ENCODE data around the gene KRT85.

Gene KRT85

GRCh38 chr12:52341066-52341580 is 26.2 kb downstream of the KRT85 start:
- no peak overlapping the region for H4K8ac ChIP-seq (ENCODE audit: low read depth, low read length)
- no peak overlapping the region for H3K23ac ChIP-seq (ENCODE audit: low read length)
- H3K18ac ChIP-seq (ENCODE audit: low read length): no peak overlapping the region
- no peaks in the 10 kb centered on the region for H3K79me2 ChIP-seq (ENCODE audit: control insufficient read depth, insufficient read depth, low read length, poor library complexity)
- no peak overlapping the region for H3K27ac ChIP-seq (ENCODE audit: low read depth, low read length)
- H3K4me3 ChIP-seq (ENCODE audit: low read depth, low read length): no peak overlapping the region
- no peak overlapping the region for H4K91ac ChIP-seq (ENCODE audit: low read depth, low read length)
- DNase-seq: no peak
- H2BK12ac ChIP-seq (ENCODE audit: low read length): no peak overlapping the region
- no peak overlapping the region for H3K4ac ChIP-seq (ENCODE audit: low read depth, low read length)
- H2AK5ac ChIP-seq (ENCODE audit: low read length): no peak overlapping the region
- no peak overlapping the region for H3K14ac ChIP-seq (ENCODE audit: low read length)
- no peaks in the 10 kb centered on the region for H3K27me3 ChIP-seq (ENCODE audit: insufficient read depth, low read length)
- no CpG with 5 or more reads among the region's 14 CpGs for WGBS (ENCODE audit: extremely low coverage, insufficient coverage, insufficient read length)
- H2BK5ac ChIP-seq (ENCODE audit: low read depth, low read length, poor library complexity): no peak overlapping the region
- H2AFZ ChIP-seq (ENCODE audit: insufficient read depth, low read length, poor library complexity): no peak overlapping the region
- no peak overlapping the region for H3K4me2 ChIP-seq (ENCODE audit: low read length)
- no peak overlapping the region for H4K12ac ChIP-seq (ENCODE audit: low read depth, low read length)
- H2BK120ac ChIP-seq (ENCODE audit: insufficient read depth, low read length, poor library complexity): no peak overlapping the region
- H3K9me3 ChIP-seq (ENCODE audit: insufficient read depth, low read depth, low read length): no peaks in the 10 kb centered on the region
- H3K36me3 ChIP-seq (ENCODE audit: control insufficient read depth in 1 of 2, insufficient read depth in 2 of 2, low read length in 2 of 2): no peaks in the 10 kb centered on the region
- peaks cover 5 to 7% of the 10 kb centered on the region in 2 experiments for H3K4me1 ChIP-seq (ENCODE audit: control insufficient read depth in 1 of 2, insufficient read depth in 2 of 2, low read length in 2 of 2)
- H3K9ac ChIP-seq (ENCODE audit: low read length): no peak overlapping the region
- H3K79me1 ChIP-seq (ENCODE audit: low read length): no peaks in the 10 kb centered on the region

GRCh38 chr12:52338241-52338960 is 28.9 kb downstream of the KRT85 start:
- no CpG with 5 or more reads among the region's 10 CpGs for WGBS (ENCODE audit: extremely low coverage, insufficient coverage, insufficient read length)
- no peak overlapping the region for H3K23ac ChIP-seq (ENCODE audit: low read length)
- H3K14ac ChIP-seq (ENCODE audit: low read length): no peak overlapping the region
- no peaks in the 10 kb centered on the region for H3K79me1 ChIP-seq (ENCODE audit: low read length)
- no peak overlapping the region for H3K18ac ChIP-seq (ENCODE audit: low read length)
- peaks cover 3% of the 10 kb centered on the region in 2 experiments for H3K4me1 ChIP-seq (ENCODE audit: control insufficient read depth in 1 of 2, insufficient read depth in 2 of 2, low read length in 2 of 2)
- no peak overlapping the region for H4K12ac ChIP-seq (ENCODE audit: low read depth, low read length)
- H4K8ac ChIP-seq (ENCODE audit: low read depth, low read length): no peak overlapping the region
- H3K4ac ChIP-seq (ENCODE audit: low read depth, low read length): no peak overlapping the region
- H3K4me3 ChIP-seq (ENCODE audit: low read depth, low read length): no peak overlapping the region
- no peak overlapping the region for H2AFZ ChIP-seq (ENCODE audit: insufficient read depth, low read length, poor library complexity)
- H3K27me3 ChIP-seq (ENCODE audit: insufficient read depth, low read length): no peaks in the 10 kb centered on the region
- H2BK12ac ChIP-seq (ENCODE audit: low read length): no peak overlapping the region
- no peak for DNase-seq
- no peak overlapping the region for H3K4me2 ChIP-seq (ENCODE audit: low read length)
- H2AK5ac ChIP-seq (ENCODE audit: low read length): no peak overlapping the region
- H3K9ac ChIP-seq (ENCODE audit: low read length): no peak overlapping the region
- no peak overlapping the region for H3K27ac ChIP-seq (ENCODE audit: low read depth, low read length)
- H2BK5ac ChIP-seq (ENCODE audit: low read depth, low read length, poor library complexity): no peak overlapping the region
- peaks cover 3% of the 10 kb centered on the region for H3K9me3 ChIP-seq (ENCODE audit: insufficient read depth, low read depth, low read length)
- H3K79me2 ChIP-seq (ENCODE audit: control insufficient read depth, insufficient read depth, low read length, poor library complexity): no peaks in the 10 kb centered on the region
- H2BK120ac ChIP-seq (ENCODE audit: insufficient read depth, low read length, poor library complexity): no peak overlapping the region
- no peak overlapping the region for H4K91ac ChIP-seq (ENCODE audit: low read depth, low read length)
- H3K36me3 ChIP-seq (ENCODE audit: control insufficient read depth in 1 of 2, insufficient read depth in 2 of 2, low read length in 2 of 2): no peaks in the 10 kb centered on the region

- no peaks in the 10 kb centered on the region for H3K36me3 ChIP-seq (ENCODE audit: control insufficient read depth in 1 of 2, insufficient read depth in 2 of 2, low read length in 2 of 2)
- no peak overlapping the region for H3K23ac ChIP-seq (ENCODE audit: low read length)
- no peak overlapping the region for H2BK5ac ChIP-seq (ENCODE audit: low read depth, low read length, poor library complexity)
- H3K18ac ChIP-seq (ENCODE audit: low read length): no peak overlapping the region
- peaks cover 3% of the 10 kb centered on the region for H3K9me3 ChIP-seq (ENCODE audit: insufficient read depth, low read depth, low read length)
- no peak overlapping the region for H2BK12ac ChIP-seq (ENCODE audit: low read length)
- H3K9ac ChIP-seq (ENCODE audit: low read length): no peak overlapping the region
- H3K4me1 ChIP-seq (ENCODE audit: control insufficient read depth in 1 of 2, insufficient read depth in 2 of 2, low read length in 2 of 2): peaks cover 3 to 4% of the 10 kb centered on the region in 2 experiments
- no peak overlapping the region for H2AK5ac ChIP-seq (ENCODE audit: low read length)
- no peak overlapping the region for H3K4me3 ChIP-seq (ENCODE audit: low read depth, low read length)
- H2AFZ ChIP-seq (ENCODE audit: insufficient read depth, low read length, poor library complexity): no peak overlapping the region
- no peaks in the 10 kb centered on the region for H3K79me1 ChIP-seq (ENCODE audit: low read length)
- no peak overlapping the region for H4K8ac ChIP-seq (ENCODE audit: low read depth, low read length)
- no peaks in the 10 kb centered on the region for H3K27me3 ChIP-seq (ENCODE audit: insufficient read depth, low read length)
- H4K91ac ChIP-seq (ENCODE audit: low read depth, low read length): no peak overlapping the region
- no peak overlapping the region for H3K4ac ChIP-seq (ENCODE audit: low read depth, low read length)
- no peak overlapping the region for H3K4me2 ChIP-seq (ENCODE audit: low read length)
- H3K14ac ChIP-seq (ENCODE audit: low read length): no peak overlapping the region
- H2BK120ac ChIP-seq (ENCODE audit: insufficient read depth, low read length, poor library complexity): no peak overlapping the region
- H3K27ac ChIP-seq (ENCODE audit: low read depth, low read length): no peak overlapping the region
- H4K12ac ChIP-seq (ENCODE audit: low read depth, low read length): no peak overlapping the region
- no peak for DNase-seq
- H3K79me2 ChIP-seq (ENCODE audit: control insufficient read depth, insufficient read depth, low read length, poor library complexity): no peaks in the 10 kb centered on the region
- WGBS (ENCODE audit: extremely low coverage, insufficient coverage, insufficient read length): no CpG with 5 or more reads among the region's 1 CpG
Measured at GRCh38 chr12:52337054-52337453, 30.2 kb downstream of the KRT85 start.

GRCh38 chr12:52336641-52337040 is 30.6 kb downstream of the KRT85 start:
- H3K23ac ChIP-seq (ENCODE audit: low read length): no peak overlapping the region
- no peak overlapping the region for H4K12ac ChIP-seq (ENCODE audit: low read depth, low read length)
- no peak overlapping the region for H3K4me2 ChIP-seq (ENCODE audit: low read length)
- no peak overlapping the region for H3K9ac ChIP-seq (ENCODE audit: low read length)
- no peak overlapping the region for H2BK120ac ChIP-seq (ENCODE audit: insufficient read depth, low read length, poor library complexity)
- peaks cover 3% of the 10 kb centered on the region for H3K9me3 ChIP-seq (ENCODE audit: insufficient read depth, low read depth, low read length)
- H4K91ac ChIP-seq (ENCODE audit: low read depth, low read length): no peak overlapping the region
- peaks cover 3 to 4% of the 10 kb centered on the region in 2 experiments for H3K4me1 ChIP-seq (ENCODE audit: control insufficient read depth in 1 of 2, insufficient read depth in 2 of 2, low read length in 2 of 2)
- no peaks in the 10 kb centered on the region for H3K79me1 ChIP-seq (ENCODE audit: low read length)
- WGBS (ENCODE audit: extremely low coverage, insufficient coverage, insufficient read length): no CpG with 5 or more reads among the region's 2 CpGs
- no peak overlapping the region for H3K18ac ChIP-seq (ENCODE audit: low read length)
- H2BK5ac ChIP-seq (ENCODE audit: low read depth, low read length, poor library complexity): no peak overlapping the region
- no peak overlapping the region for H3K27ac ChIP-seq (ENCODE audit: low read depth, low read length)
- H3K79me2 ChIP-seq (ENCODE audit: control insufficient read depth, insufficient read depth, low read length, poor library complexity): no peaks in the 10 kb centered on the region
- no peaks in the 10 kb centered on the region for H3K36me3 ChIP-seq (ENCODE audit: control insufficient read depth in 1 of 2, insufficient read depth in 2 of 2, low read length in 2 of 2)
- no peak overlapping the region for H2AK5ac ChIP-seq (ENCODE audit: low read length)
- H3K4ac ChIP-seq (ENCODE audit: low read depth, low read length): no peak overlapping the region
- no peak overlapping the region for H4K8ac ChIP-seq (ENCODE audit: low read depth, low read length)
- no peak overlapping the region for H3K4me3 ChIP-seq (ENCODE audit: low read depth, low read length)
- H2AFZ ChIP-seq (ENCODE audit: insufficient read depth, low read length, poor library complexity): no peak overlapping the region
- H3K27me3 ChIP-seq (ENCODE audit: insufficient read depth, low read length): no peaks in the 10 kb centered on the region
- no peak overlapping the region for H2BK12ac ChIP-seq (ENCODE audit: low read length)
- no peak for DNase-seq
- H3K14ac ChIP-seq (ENCODE audit: low read length): no peak overlapping the region

All from trophoblast cell (in vitro differentiated cells and primary cell).